T-cell (primary cell): ENCODE results near the gene EXTL2. TPM values are rescaled to one million over a fixed set of nuclear protein-coding genes. Genes with fewer than 3 reads are reported as not detected.
A peak's percentile ranks its signal among the peaks of the same experiment; 100 is the strongest.

Experiments used
- ATAC-seq, 4 experiments: fragments of 200-7000 bp in 3 of 4; fragments of 150-1000 bp in 1 of 4; cut with Tn5 transposase; replicated peaks in 1 of 4; 1 replicate in 3 of 4; 2 replicates in 1 of 4; pipeline ENCODE4 v1.10.0; 2021; ENCODE audit warnings: moderate library complexity in 3 of 4, mild to moderate bottlenecking in 2 of 4, moderate number of reproducible peaks in 1 of 4
- CTCF ChIA-PET, 2 donors: fragments of 300-600 bp; sonication (Branson Sonifier 250); formaldehyde crosslinking; loops; one replicate each; lab custom pipeline; 2022; ENCODE audit warnings: antibody characterized with exemption in 2 of 2; lab: Charles Lee
- POLR2A ChIA-PET, 2 donors: fragments of 300-600 bp; sonication (Branson Sonifier 250); formaldehyde crosslinking; loops; one replicate each; lab custom pipeline; 2022; ENCODE audit warnings: antibody characterized with exemption in 2 of 2; lab: Charles Lee
- DNase-seq, 35 experiments: peaks; one replicate each; pipeline versions ENCODE4 v3.0.0 to v3.0.0-alpha.2; 2013 to 2023
- H3K27ac ChIP-seq: one replicate; pipeline ENCODE4 v1.5.1; 2013; ENCODE audit warnings: low read length
- H3K27me3 ChIP-seq, 2 experiments: replicated peaks in 1 of 2; 1 replicate in 1 of 2; 2 replicates in 1 of 2; pipeline versions ENCODE4 v1.6.1 to v1.7.0; 2013; ENCODE audit warnings: low read length in 1 of 2, mixed read lengths in 1 of 2; ENCODE audit not compliant: control insufficient read depth in 2 of 2, insufficient read depth in 2 of 2; ENCODE audit errors: extremely low read depth in 1 of 2
- H3K36me3 ChIP-seq, 2 donors: 1 replicate in 1 of 2; 2 replicates in 1 of 2; pipeline versions ENCODE4 v1.6.1 to v1.7.0; 2013; ENCODE audit warnings: low read length in 1 of 2; ENCODE audit not compliant: control insufficient read depth in 2 of 2, insufficient read depth in 1 of 2; ENCODE audit errors: extremely low read depth in 1 of 2
- H3K4me1 ChIP-seq, 2 experiments: 1 replicate in 1 of 2; 2 replicates in 1 of 2; pipeline versions ENCODE4 v1.6.1 to v1.7.0; 2013; ENCODE audit warnings: low read length in 2 of 2, mixed read lengths in 1 of 2; ENCODE audit not compliant: insufficient read depth in 2 of 2, control insufficient read depth in 1 of 2; ENCODE audit errors: extremely low read depth in 1 of 2
- H3K4me3 ChIP-seq, 2 donors: 1 replicate in 1 of 2; 2 replicates in 1 of 2; pipeline versions ENCODE4 v1.5.1 to v1.7.0; 2013; ENCODE audit warnings: mild to moderate bottlenecking in 2 of 2, low read length in 1 of 2, moderate library complexity in 1 of 2; ENCODE audit not compliant: control insufficient read depth in 1 of 2; ENCODE audit errors: extremely low read depth in 1 of 2
- H3K9me3 ChIP-seq: 2 replicates; pipeline ENCODE4 v1.7.0; 2013
- H3K27ac Mint-ChIP-seq, 2 donors: one replicate each; pipeline ENCODE4 v1.8.0; 2020 to 2021; ENCODE audit warnings: mild to moderate bottlenecking in 2 of 2, mixed read lengths in 2 of 2
- H3K27me3 Mint-ChIP-seq, 2 donors: one replicate each; pipeline ENCODE4 v1.8.0; 2021 to 2022; ENCODE audit warnings: mixed read lengths in 2 of 2
- H3K36me3 Mint-ChIP-seq: one replicate; pipeline ENCODE4 v1.8.0; 2021; ENCODE audit warnings: mixed read lengths
- H3K4me1 Mint-ChIP-seq, 3 donors: one replicate each; pipeline ENCODE4 v1.8.0; 2020 to 2022; ENCODE audit warnings: mixed read lengths in 3 of 3, mild to moderate bottlenecking in 1 of 3
- H3K4me3 Mint-ChIP-seq, 3 donors: one replicate each; pipeline ENCODE4 v1.8.0; 2020 to 2022; ENCODE audit warnings: mild to moderate bottlenecking in 3 of 3, mixed read lengths in 3 of 3, moderate library complexity in 3 of 3
- H3K9me3 Mint-ChIP-seq, 3 donors: one replicate each; pipeline ENCODE4 v1.8.0; 2020 to 2022; ENCODE audit warnings: mixed read lengths in 3 of 3
- WGBS: methylation state at CpG from one replicate; pipeline ENCODE4 v1.1.5; 2013; ENCODE audit warnings: missing lambda C conversion rate; ENCODE audit not compliant: insufficient coverage; 5-methylcytosine and 5-hydroxymethylcytosine counted together
- total RNA-seq, 35 experiments: library from RNA in 6 of 35; stranded (reverse) in 6 of 35; fragments of 120-200 nt in 1 of 35; gene quantifications; one replicate each; pipeline versions ENCODE4 v1.2.1 to v1.2.4 and lab custom pipeline; 2013 to 2026

Gene EXTL2
- total RNA-seq, 5 donors from 2014 or later (not counting 1 experiment from before 2014, with no cell fraction given): 2.4 to 4.1 (median 2.7) TPM

GRCh38 chr1:100907887-100908286 is 13.2 kb upstream of the EXTL2 start:
- H3K4me1 Mint-ChIP-seq: peaks cover 40 to 53% (median 48%) of the 10 kb centered on the region in 3 donors
- peaks cover 66% of the 10 kb centered on the region for H3K36me3 Mint-ChIP-seq
- Histone ChIP-seq H3K4me1 (peaks cover 0 to 12% of the 10 kb centered on the region in 2 experiments), H3K27me3 (no peaks in the 10 kb centered on the region), H3K9me3 (no peaks in the 10 kb centered on the region), H3K36me3 (peaks cover 4 to 67% of the 10 kb centered on the region in 2 donors), H3K4me3 (no peak overlapping the region), H3K27ac (no peak overlapping the region)
- ChIA-PET POLR2A (interaction anchor here (0.6 to 1.5 kb wide), 3 partner anchors 8 to 383 kb away, joined by 3 read pairs; no protein-coding TSS in a partner anchor), CTCF (interaction anchor here (0.6 to 2.8 kb wide), 4 partner anchors 52 to 381 kb away, joined by 3 to 8 read pairs (median 6); no protein-coding TSS in a partner anchor)
- no peaks in the 10 kb centered on the region for H3K27me3 Mint-ChIP-seq
- 100% methylated on average over 1 of the region's 1 CpG for WGBS
- no peak overlapping the region for H3K4me3 Mint-ChIP-seq
- DNase-seq (no peak), ATAC-seq (no peak)
- peaks cover 0 to 5% (median 0%) of the 10 kb centered on the region in 3 donors for H3K9me3 Mint-ChIP-seq
- H3K27ac Mint-ChIP-seq: peak overlapping the region; percentile 29 to 35

DNA sequence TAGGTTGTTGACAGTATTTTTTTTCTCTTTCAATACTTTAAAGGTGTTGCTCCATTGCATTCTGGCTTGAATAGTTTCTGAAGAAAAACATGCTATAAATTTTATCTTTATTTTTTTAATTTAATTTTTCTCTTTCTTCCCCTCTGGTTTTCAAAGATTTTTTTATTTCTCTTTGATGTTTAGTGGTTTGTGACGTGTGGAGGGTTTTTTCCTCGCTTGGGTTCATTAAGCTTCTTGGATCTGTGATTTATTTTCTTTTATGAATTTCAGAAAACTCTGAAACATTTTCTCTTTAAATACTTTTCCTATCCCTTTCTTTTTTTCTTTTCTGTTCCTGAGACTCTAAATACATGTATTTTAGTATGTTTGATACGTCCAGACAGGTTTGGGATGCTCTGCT is 10.5 kb upstream of the EXTL2 start:
- ChIA-PET CTCF (interaction anchor here (0.6 to 1.1 kb wide), 4 partner anchors 9 to 404 kb away, joined by 3 to 6 read pairs (median 3); no protein-coding TSS in a partner anchor), POLR2A (interaction anchor here in 1 of 2 donors (0.6 kb wide), 1 partner anchor 106 kb away, joined by 7 read pairs; no protein-coding TSS in a partner anchor)
- H3K4me1 ChIP-seq: peaks cover 0 to 18% of the 10 kb centered on the region in 2 experiments
- ATAC-seq (peak in 1 of 4 experiments; percentile 48), DNase-seq (peak in 1 of 35 experiments; percentile 49)
- Mint-ChIP-seq H3K4me1 (peaks cover 55 to 57% (median 57%) of the 10 kb centered on the region in 3 donors), H3K9me3 (peaks cover 0 to 5% (median 0%) of the 10 kb centered on the region in 3 donors), H3K27ac (no peak overlapping the region), H3K36me3 (peaks cover 60% of the 10 kb centered on the region), H3K27me3 (no peaks in the 10 kb centered on the region), H3K4me3 (peak overlapping the region in 1 of 3 donors; percentile 41)
- WGBS: no CpG with 5 or more reads among the region's 3 CpGs
- peaks cover 8 to 50% of the 10 kb centered on the region in 2 donors for H3K36me3 ChIP-seq
- H3K27me3 ChIP-seq: no peaks in the 10 kb centered on the region
- no peaks in the 10 kb centered on the region for H3K9me3 ChIP-seq
- H3K4me3 ChIP-seq: no peak overlapping the region
- H3K27ac ChIP-seq: no peak overlapping the region

- ATAC-seq (peak in 1 of 4 experiments; percentile 53), DNase-seq (no peak)
- peaks cover 0 to 5% (median 0%) of the 10 kb centered on the region in 3 donors for H3K9me3 Mint-ChIP-seq
- Histone ChIP-seq H3K4me1 (peaks cover 0 to 18% of the 10 kb centered on the region in 2 experiments), H3K4me3 (no peak overlapping the region), H3K36me3 (peaks cover 9 to 49% of the 10 kb centered on the region in 2 donors), H3K27me3 (no peaks in the 10 kb centered on the region), H3K9me3 (no peaks in the 10 kb centered on the region), H3K27ac (no peak overlapping the region)
- H3K27me3 Mint-ChIP-seq: no peaks in the 10 kb centered on the region
- ChIA-PET CTCF (interaction anchor here in 1 of 2 donors (0.5 kb wide), 1 partner anchor 389 kb away, joined by 9 read pairs; no protein-coding TSS in a partner anchor), POLR2A (interaction anchor here in 1 of 2 donors (0.7 kb wide), 1 partner anchor 33 kb away, joined by 3 read pairs; no protein-coding TSS in a partner anchor)
- H3K4me1 Mint-ChIP-seq: peaks cover 60 to 63% (median 62%) of the 10 kb centered on the region in 3 donors
- peaks cover 64% of the 10 kb centered on the region for H3K36me3 Mint-ChIP-seq
- no peak overlapping the region for H3K27ac Mint-ChIP-seq
- 100% methylated on average over 1 of the region's 2 CpGs for WGBS
- no peak overlapping the region for H3K4me3 Mint-ChIP-seq
Observed at GRCh38 chr1:100904528-100904927, 9.9 kb upstream of the EXTL2 start.

- peaks cover 0 to 5% (median 0%) of the 10 kb centered on the region in 3 donors for H3K9me3 Mint-ChIP-seq
- H3K4me3 Mint-ChIP-seq: no peak overlapping the region
- H3K36me3 ChIP-seq: peaks cover 12 to 48% of the 10 kb centered on the region in 2 donors
- WGBS: 100% methylated on average over 1 of the region's 1 CpG
- no peak overlapping the region for H3K27ac ChIP-seq
- ATAC-seq: no peak
- H3K9me3 ChIP-seq: no peaks in the 10 kb centered on the region
- DNase-seq: no peak
- ChIA-PET CTCF (no interaction called here), POLR2A (interaction anchor here in 1 of 2 donors (0.7 kb wide), 1 partner anchor 34 kb away, joined by 3 read pairs; no protein-coding TSS in a partner anchor)
- peaks cover 66 to 70% (median 66%) of the 10 kb centered on the region in 3 donors for H3K4me1 Mint-ChIP-seq
- no peaks in the 10 kb centered on the region for H3K27me3 Mint-ChIP-seq
- no peaks in the 10 kb centered on the region for H3K27me3 ChIP-seq
- H3K27ac Mint-ChIP-seq: no peak overlapping the region
- peaks cover 0 to 18% of the 10 kb centered on the region in 2 experiments for H3K4me1 ChIP-seq
- H3K4me3 ChIP-seq: no peak overlapping the region
- H3K36me3 Mint-ChIP-seq: peaks cover 68% of the 10 kb centered on the region
Observed at GRCh38 chr1:100903777-100904176, 9.1 kb upstream of the EXTL2 start.

DNA sequence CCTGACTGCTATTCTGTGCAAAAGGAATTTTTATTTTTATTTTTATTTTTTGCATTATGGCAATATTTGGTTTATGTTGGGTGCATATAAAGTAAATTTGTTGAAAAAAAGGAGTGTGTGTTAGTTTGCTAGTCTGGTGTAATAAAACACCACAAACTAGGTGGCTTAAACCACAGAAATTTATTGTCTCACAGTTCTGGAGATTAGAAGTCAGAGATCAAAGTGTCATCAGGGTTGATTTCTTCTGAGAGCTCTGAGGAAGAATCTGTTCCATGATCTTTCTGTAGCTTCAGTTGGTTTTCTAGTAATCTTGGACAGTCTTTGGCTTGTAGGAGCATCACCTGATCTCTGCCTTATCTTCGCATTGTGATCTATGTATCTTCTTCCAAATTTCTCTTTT is 7.7 kb upstream of the EXTL2 start:
- Mint-ChIP-seq H3K9me3 (peaks cover 0 to 5% (median 0%) of the 10 kb centered on the region in 3 donors), H3K27ac (no peak overlapping the region), H3K4me1 (peaks cover 68 to 71% (median 68%) of the 10 kb centered on the region in 3 donors), H3K27me3 (no peaks in the 10 kb centered on the region), H3K36me3 (peaks cover 63% of the 10 kb centered on the region), H3K4me3 (no peak overlapping the region)
- Histone ChIP-seq H3K4me1 (peaks cover 0 to 29% of the 10 kb centered on the region in 2 experiments), H3K9me3 (no peaks in the 10 kb centered on the region), H3K27me3 (no peaks in the 10 kb centered on the region), H3K36me3 (peaks cover 12 to 39% of the 10 kb centered on the region in 2 donors), H3K4me3 (no peak overlapping the region), H3K27ac (no peak overlapping the region)
- CTCF ChIA-PET: interaction anchor here in 1 of 2 donors (0.5 to 0.8 kb wide), 3 partner anchors 12 to 386 kb away, joined by 3 to 4 read pairs (median 4); no protein-coding TSS in a partner anchor
- 100% methylated on average over 1 of the region's 1 CpG for WGBS
- POLR2A ChIA-PET: interaction anchor here (0.5 to 0.6 kb wide), 2 partner anchors 27 to 117 kb away, joined by 3 read pairs; no protein-coding TSS in a partner anchor
- ATAC-seq (no peak), DNase-seq (no peak)

- CTCF ChIA-PET: interaction anchor here in 1 of 2 donors (0.6 to 2.0 kb wide), 5 partner anchors 27 to 413 kb away, joined by 3 to 10 read pairs (median 4); no protein-coding TSS in a partner anchor
- 0% methylated on average over 4 of the region's 12 CpGs for WGBS
- peaks cover 54 to 64% (median 60%) of the 10 kb centered on the region in 3 donors for H3K4me1 Mint-ChIP-seq
Observed at GRCh38 chr1:100896481-100896982, 1.9 kb upstream of the EXTL2 start.

More at GRCh38 chr1:100896481-100896982, 1.9 kb upstream of the EXTL2 start:
- DNase-seq (peak; percentile 16 to 90 (median 68)), ATAC-seq (peak; percentile 64 to 73 (median 68))
- Histone ChIP-seq H3K4me3 (peak overlapping the region; percentile 87 to 99), H3K27ac (peak overlapping the region; percentile 98), H3K9me3 (no peaks in the 10 kb centered on the region), H3K27me3 (no peaks in the 10 kb centered on the region), H3K4me1 (peaks cover 5 to 29% of the 10 kb centered on the region in 2 experiments), H3K36me3 (peaks cover 7 to 17% of the 10 kb centered on the region in 2 donors)
- H3K27ac Mint-ChIP-seq: peak overlapping the region; percentile 99
- POLR2A ChIA-PET: interaction anchor here (0.5 to 1.8 kb wide), 14 partner anchors 10 to 544 kb away, joined by 3 to 7 read pairs (median 3); no protein-coding TSS in a partner anchor
- H3K27me3 Mint-ChIP-seq: no peaks in the 10 kb centered on the region
- H3K4me3 Mint-ChIP-seq: peak overlapping the region; percentile 99 to 100 (median 100)
- H3K9me3 Mint-ChIP-seq: no peaks in the 10 kb centered on the region
- H3K36me3 Mint-ChIP-seq: peaks cover 22% of the 10 kb centered on the region
